ENCODE measurements around the gene ZBTB38. TPM values are rescaled to one million over a fixed set of nuclear protein-coding genes. Genes with fewer than 3 reads are reported as not detected.

Gene ZBTB38
- total RNA-seq, 1 donor from 2014 or later: 22.5 TPM

DNA sequence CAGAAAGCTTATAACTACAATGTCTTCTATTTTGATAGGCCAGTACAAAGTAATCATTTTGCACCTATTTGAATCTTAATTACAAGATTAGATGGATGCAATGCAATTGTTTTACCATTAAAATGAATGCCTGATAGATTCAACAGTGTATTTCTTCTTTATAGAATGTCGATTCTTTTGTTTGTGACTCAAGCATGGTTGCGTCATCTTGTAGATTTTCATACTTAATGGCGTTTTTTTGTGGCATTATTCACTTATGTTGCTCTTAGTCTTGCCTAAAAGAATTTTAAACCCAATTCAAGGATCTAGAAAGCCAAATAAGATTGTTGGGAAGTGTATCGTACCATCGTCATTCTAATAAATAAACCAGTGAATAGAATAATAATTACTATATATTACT is 21.4 kb downstream of the ZBTB38 start:
- Mint-ChIP-seq H3K4me1 (ENCODE audit: unreplicated experiment) (peaks cover 12% of the 10 kb centered on the region), H3K27ac (ENCODE audit: unreplicated experiment) (no peak overlapping the region), H3K9me3 (ENCODE audit: unreplicated experiment) (no peaks in the 10 kb centered on the region)

DNA sequence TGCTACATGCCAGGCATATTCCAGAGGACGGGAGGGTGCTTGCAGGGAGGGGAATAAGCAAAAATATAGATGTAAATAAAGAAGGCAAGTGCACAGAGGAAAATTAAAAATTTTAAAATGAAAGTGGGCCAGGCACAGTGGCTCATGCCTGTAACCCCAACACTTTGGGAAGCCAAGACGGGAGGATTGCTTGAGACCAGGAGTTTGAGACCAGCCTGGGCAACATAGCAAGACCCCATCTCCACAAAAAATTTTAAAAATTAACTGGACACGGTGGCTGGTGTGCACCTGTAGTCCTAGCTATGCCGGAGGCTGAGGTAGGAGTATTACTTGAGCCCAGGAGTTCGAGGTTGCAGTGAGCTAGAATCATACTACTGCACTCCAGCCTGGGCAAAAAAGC is 22.4 kb downstream of the ZBTB38 start:
- H3K4me1 Mint-ChIP-seq (ENCODE audit: unreplicated experiment): peaks cover 12% of the 10 kb centered on the region
- DNase-seq (ENCODE audit: low spot score): no peak
- H3K4me3 Mint-ChIP-seq (ENCODE audit: unreplicated experiment): no peak overlapping the region
- H3K27me3 Mint-ChIP-seq (ENCODE audit: unreplicated experiment): no peaks in the 10 kb centered on the region
- H3K9me3 Mint-ChIP-seq (ENCODE audit: unreplicated experiment): no peaks in the 10 kb centered on the region
- TF ChIP-seq, protein P1, sequence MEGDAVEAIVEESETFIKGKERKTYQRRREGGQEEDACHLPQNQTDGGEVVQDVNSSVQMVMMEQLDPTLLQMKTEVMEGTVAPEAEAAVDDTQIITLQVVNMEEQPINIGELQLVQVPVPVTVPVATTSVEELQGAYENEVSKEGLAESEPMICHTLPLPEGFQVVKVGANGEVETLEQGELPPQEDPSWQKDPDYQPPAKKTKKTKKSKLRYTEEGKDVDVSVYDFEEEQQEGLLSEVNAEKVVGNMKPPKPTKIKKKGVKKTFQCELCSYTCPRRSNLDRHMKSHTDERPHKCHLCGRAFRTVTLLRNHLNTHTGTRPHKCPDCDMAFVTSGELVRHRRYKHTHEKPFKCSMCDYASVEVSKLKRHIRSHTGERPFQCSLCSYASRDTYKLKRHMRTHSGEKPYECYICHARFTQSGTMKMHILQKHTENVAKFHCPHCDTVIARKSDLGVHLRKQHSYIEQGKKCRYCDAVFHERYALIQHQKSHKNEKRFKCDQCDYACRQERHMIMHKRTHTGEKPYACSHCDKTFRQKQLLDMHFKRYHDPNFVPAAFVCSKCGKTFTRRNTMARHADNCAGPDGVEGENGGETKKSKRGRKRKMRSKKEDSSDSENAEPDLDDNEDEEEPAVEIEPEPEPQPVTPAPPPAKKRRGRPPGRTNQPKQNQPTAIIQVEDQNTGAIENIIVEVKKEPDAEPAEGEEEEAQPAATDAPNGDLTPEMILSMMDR (IDR thresholded peaks at IDR 0.05; ENCODE audit: unreplicated experiment): no peak
- no peak overlapping the region for H3K27ac Mint-ChIP-seq (ENCODE audit: unreplicated experiment)
- peaks cover 7% of the 10 kb centered on the region for H3K36me3 Mint-ChIP-seq (ENCODE audit: low read depth, unreplicated experiment)

More for the DNA sequence above, 21.4 kb downstream of the ZBTB38 start:
- DNase-seq (ENCODE audit: low spot score): no peak
- no peaks in the 10 kb centered on the region for H3K27me3 Mint-ChIP-seq (ENCODE audit: unreplicated experiment)
- H3K4me3 Mint-ChIP-seq (ENCODE audit: unreplicated experiment): no peak overlapping the region
- H3K36me3 Mint-ChIP-seq (ENCODE audit: low read depth, unreplicated experiment): peaks cover 7% of the 10 kb centered on the region
- TF ChIP-seq, protein P1 (IDR thresholded peaks at IDR 0.05; ENCODE audit: unreplicated experiment): no peak

DNA sequence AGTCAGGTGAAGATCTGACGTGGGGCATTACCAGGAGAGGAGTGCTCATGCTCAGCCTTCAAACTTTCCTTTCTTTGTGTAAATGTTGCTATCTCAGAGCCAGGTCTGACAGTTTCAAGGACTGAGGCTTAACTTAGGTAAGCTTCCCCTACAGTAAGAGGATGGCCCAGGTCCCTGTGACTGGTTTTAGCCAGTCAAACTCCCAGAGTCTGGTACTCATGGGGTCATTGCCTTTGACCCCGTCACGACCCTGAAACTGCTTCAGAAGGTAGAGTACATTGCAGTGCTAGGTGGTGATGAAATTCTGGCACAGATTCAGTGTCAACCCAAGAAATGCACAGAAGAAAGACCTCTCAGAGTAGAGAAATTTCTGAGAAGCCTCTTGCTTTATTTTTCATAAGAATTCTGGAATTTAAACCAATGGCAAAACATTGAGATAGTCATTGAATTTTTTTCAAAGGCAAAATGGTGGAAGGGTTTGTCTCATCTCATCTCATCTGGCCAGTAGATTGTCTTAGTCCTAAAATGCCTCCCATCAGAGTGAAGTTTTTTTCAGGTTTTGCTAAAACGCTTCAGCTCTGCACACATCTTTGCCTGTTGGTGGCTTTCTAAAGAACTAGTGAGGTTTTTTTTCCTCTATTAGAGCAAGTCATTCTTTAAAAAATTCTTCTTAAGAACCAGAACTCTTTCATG is 23.1 kb downstream of the ZBTB38 start:
- peaks cover 12% of the 10 kb centered on the region for H3K4me1 Mint-ChIP-seq (ENCODE audit: unreplicated experiment)
- H3K4me3 Mint-ChIP-seq (ENCODE audit: unreplicated experiment): no peak overlapping the region
- H3K27ac Mint-ChIP-seq (ENCODE audit: unreplicated experiment): no peak overlapping the region
- no peaks in the 10 kb centered on the region for H3K27me3 Mint-ChIP-seq (ENCODE audit: unreplicated experiment)
- DNase-seq (ENCODE audit: low spot score): no peak
- peaks cover under 1% of the 10 kb centered on the region for H3K9me3 Mint-ChIP-seq (ENCODE audit: unreplicated experiment)
- peaks cover 10% of the 10 kb centered on the region for H3K36me3 Mint-ChIP-seq (ENCODE audit: low read depth, unreplicated experiment)
- TF ChIP-seq, protein P1 (IDR thresholded peaks at IDR 0.05; ENCODE audit: unreplicated experiment): no peak

DNA sequence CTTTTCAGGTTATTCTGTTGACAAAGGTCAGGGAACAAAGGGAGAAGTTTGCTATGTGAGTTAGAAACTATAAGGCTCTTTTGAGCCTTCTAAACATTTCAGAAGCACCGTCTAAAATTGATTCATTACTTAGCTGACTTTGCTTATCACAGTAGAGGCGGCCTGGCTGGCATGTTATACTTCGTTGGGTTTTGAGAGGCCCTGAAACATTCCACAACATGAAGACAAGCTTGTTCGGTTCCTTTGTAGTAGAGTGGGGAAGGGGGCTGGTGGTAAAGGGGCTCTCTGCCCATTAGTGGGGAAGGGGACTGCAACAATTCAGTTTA is 23.6 kb downstream of the ZBTB38 start:
- H3K36me3 Mint-ChIP-seq (ENCODE audit: low read depth, unreplicated experiment): peaks cover 15% of the 10 kb centered on the region
- H3K27ac Mint-ChIP-seq (ENCODE audit: unreplicated experiment): no peak overlapping the region
- no peak for DNase-seq (ENCODE audit: low spot score)
- peaks cover under 1% of the 10 kb centered on the region for H3K27me3 Mint-ChIP-seq (ENCODE audit: unreplicated experiment)
- no peak overlapping the region for H3K4me3 Mint-ChIP-seq (ENCODE audit: unreplicated experiment)
- TF ChIP-seq, protein P1 (IDR thresholded peaks at IDR 0.05; ENCODE audit: unreplicated experiment): no peak
- H3K4me1 Mint-ChIP-seq (ENCODE audit: unreplicated experiment): peaks cover 12% of the 10 kb centered on the region
- H3K9me3 Mint-ChIP-seq (ENCODE audit: unreplicated experiment): peaks cover 6% of the 10 kb centered on the region

DNA sequence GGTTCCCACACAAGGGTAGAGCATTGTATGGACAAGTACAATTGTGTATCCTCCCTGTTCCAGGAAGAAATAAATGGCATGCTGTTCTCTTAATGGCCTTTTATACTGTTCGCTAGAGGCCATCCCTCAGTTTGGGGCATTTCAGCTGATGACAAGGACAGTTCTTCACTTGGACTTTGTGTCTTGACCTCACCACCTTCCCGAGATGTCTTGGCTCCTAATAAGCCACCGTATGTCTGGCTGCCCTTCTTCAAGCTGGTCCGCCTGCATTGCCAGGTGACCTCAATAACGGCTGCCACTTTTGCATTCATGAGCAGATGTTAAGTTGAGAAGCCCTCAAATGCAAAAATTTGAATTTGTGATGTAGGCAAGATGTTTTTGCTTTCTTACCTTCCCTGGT is 24.1 kb downstream of the ZBTB38 start:
- Mint-ChIP-seq H3K4me3 (ENCODE audit: unreplicated experiment) (no peak overlapping the region), H3K4me1 (ENCODE audit: unreplicated experiment) (peaks cover 12% of the 10 kb centered on the region), H3K27me3 (ENCODE audit: unreplicated experiment) (peaks cover 2% of the 10 kb centered on the region), H3K36me3 (ENCODE audit: low read depth, unreplicated experiment) (peaks cover 19% of the 10 kb centered on the region), H3K27ac (ENCODE audit: unreplicated experiment) (no peak overlapping the region), H3K9me3 (ENCODE audit: unreplicated experiment) (peaks cover 10% of the 10 kb centered on the region)
- no peak for DNase-seq (ENCODE audit: low spot score)
- TF ChIP-seq, protein P1 (IDR thresholded peaks at IDR 0.05; ENCODE audit: unreplicated experiment): no peak
